ENCODE results near the gene BRMS1L. TPM values are rescaled to one million over a fixed set of nuclear protein-coding genes. Genes with fewer than 3 reads are reported as not detected.

BRMS1L gene
- total and polyA plus RNA-seq, 2 of the 13 experiments (the other 11 are each of a cell fraction or from before 2014, with no cell fraction given): 21.1 to 23.8 TPM

DNA sequence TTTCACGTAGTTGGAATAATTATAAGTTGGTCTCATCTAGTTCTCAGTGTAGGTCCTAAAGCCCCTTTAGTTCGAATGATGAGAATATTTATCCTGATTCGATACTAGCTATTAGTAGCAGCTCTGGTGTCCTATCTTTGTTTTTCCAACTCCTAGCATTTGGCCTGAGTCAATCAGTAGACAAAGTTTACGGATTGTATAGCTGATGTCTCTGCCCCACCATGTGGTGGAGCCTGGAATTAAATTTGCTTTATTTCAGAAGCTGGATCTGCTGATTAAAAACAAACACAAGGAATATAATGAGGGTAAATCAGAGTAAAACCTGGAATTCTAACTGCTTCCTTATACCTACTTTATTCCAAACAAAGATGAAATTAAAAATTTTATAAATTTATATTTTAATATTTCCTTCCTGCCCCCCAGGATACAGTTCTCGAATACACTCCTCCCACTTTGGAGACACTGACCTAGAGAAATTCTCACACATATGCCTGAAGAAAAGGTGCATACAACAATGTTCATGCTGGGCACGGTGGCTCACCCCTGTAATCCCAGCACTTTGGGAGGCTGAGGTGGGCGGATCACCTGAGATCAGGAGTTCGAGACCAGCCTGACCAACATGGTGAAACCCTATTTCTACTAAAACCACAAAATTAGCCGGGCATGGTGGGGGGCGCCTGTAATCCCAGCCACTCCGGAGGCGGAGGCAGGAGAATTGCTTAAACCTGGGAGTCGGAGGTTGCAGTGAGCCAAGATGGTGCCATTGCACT is 7.6 kb upstream of the BRMS1L start (continued):
- no peak for TF ChIP-seq DPF2 (CRISPR knock-in tag; IDR thresholded peaks at IDR 0.05; ENCODE audit: borderline replicate concordance, low read depth)
- TF ChIP-seq, protein P1, sequence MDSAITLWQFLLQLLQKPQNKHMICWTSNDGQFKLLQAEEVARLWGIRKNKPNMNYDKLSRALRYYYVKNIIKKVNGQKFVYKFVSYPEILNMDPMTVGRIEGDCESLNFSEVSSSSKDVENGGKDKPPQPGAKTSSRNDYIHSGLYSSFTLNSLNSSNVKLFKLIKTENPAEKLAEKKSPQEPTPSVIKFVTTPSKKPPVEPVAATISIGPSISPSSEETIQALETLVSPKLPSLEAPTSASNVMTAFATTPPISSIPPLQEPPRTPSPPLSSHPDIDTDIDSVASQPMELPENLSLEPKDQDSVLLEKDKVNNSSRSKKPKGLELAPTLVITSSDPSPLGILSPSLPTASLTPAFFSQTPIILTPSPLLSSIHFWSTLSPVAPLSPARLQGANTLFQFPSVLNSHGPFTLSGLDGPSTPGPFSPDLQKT (CRISPR knock-in tag; IDR thresholded peaks at IDR 0.05; ENCODE audit: borderline replicate concordance): no peak
- no peak for TF ChIP-seq NR2F6 (IDR thresholded peaks at IDR 0.05)
- TF ChIP-seq NR2F6 (CRISPR knock-in tag; IDR thresholded peaks at IDR 0.05): 0 out of 2 replicates have a peak, but pooled peaks have one; percentile 24
- TF ChIP-seq THAP11 (CRISPR knock-in tag; IDR thresholded peaks at IDR 0.05): peak; percentile 47; the same call in 1 of the 2 replicates
- TF ChIP-seq ZNF552 (CRISPR knock-in tag; IDR thresholded peaks at IDR 0.05; ENCODE audit: borderline replicate concordance): no peak
- TF ChIP-seq KAT8 (CRISPR knock-in tag; IDR thresholded peaks at IDR 0.05): peak; percentile 58; the same call in 1 of the 2 replicates
- TF ChIP-seq MTF1 (CRISPR knock-in tag; IDR thresholded peaks at IDR 0.05): no peak
- TF ChIP-seq, protein P2, sequence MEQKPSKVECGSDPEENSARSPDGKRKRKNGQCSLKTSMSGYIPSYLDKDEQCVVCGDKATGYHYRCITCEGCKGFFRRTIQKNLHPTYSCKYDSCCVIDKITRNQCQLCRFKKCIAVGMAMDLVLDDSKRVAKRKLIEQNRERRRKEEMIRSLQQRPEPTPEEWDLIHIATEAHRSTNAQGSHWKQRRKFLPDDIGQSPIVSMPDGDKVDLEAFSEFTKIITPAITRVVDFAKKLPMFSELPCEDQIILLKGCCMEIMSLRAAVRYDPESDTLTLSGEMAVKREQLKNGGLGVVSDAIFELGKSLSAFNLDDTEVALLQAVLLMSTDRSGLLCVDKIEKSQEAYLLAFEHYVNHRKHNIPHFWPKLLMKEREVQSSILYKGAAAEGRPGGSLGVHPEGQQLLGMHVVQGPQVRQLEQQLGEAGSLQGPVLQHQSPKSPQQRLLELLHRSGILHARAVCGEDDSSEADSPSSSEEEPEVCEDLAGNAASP (CRISPR knock-in tag; IDR thresholded peaks at IDR 0.05; ENCODE audit: borderline replicate concordance): peak; percentile 76
- TF ChIP-seq ZNF614 (CRISPR knock-in tag; IDR thresholded peaks at IDR 0.05; ENCODE audit: borderline replicate concordance): peak; percentile 81; the same call in 1 of the 2 replicates
- TF ChIP-seq ZNF225 (CRISPR knock-in tag; IDR thresholded peaks at IDR 0.05): no peak
- no peak for TF ChIP-seq MEIS1 (CRISPR knock-in tag; IDR thresholded peaks at IDR 0.05; ENCODE audit: borderline replicate concordance)
- TF ChIP-seq ZNF547 (CRISPR knock-in tag; IDR thresholded peaks at IDR 0.05): no peak
- TF ChIP-seq ZNF670 (CRISPR knock-in tag; IDR thresholded peaks at IDR 0.05; ENCODE audit: borderline replicate concordance): no peak
- TF ChIP-seq ZSCAN12 (CRISPR knock-in tag; IDR thresholded peaks at IDR 0.05): no peak
- TF ChIP-seq, protein P3, sequence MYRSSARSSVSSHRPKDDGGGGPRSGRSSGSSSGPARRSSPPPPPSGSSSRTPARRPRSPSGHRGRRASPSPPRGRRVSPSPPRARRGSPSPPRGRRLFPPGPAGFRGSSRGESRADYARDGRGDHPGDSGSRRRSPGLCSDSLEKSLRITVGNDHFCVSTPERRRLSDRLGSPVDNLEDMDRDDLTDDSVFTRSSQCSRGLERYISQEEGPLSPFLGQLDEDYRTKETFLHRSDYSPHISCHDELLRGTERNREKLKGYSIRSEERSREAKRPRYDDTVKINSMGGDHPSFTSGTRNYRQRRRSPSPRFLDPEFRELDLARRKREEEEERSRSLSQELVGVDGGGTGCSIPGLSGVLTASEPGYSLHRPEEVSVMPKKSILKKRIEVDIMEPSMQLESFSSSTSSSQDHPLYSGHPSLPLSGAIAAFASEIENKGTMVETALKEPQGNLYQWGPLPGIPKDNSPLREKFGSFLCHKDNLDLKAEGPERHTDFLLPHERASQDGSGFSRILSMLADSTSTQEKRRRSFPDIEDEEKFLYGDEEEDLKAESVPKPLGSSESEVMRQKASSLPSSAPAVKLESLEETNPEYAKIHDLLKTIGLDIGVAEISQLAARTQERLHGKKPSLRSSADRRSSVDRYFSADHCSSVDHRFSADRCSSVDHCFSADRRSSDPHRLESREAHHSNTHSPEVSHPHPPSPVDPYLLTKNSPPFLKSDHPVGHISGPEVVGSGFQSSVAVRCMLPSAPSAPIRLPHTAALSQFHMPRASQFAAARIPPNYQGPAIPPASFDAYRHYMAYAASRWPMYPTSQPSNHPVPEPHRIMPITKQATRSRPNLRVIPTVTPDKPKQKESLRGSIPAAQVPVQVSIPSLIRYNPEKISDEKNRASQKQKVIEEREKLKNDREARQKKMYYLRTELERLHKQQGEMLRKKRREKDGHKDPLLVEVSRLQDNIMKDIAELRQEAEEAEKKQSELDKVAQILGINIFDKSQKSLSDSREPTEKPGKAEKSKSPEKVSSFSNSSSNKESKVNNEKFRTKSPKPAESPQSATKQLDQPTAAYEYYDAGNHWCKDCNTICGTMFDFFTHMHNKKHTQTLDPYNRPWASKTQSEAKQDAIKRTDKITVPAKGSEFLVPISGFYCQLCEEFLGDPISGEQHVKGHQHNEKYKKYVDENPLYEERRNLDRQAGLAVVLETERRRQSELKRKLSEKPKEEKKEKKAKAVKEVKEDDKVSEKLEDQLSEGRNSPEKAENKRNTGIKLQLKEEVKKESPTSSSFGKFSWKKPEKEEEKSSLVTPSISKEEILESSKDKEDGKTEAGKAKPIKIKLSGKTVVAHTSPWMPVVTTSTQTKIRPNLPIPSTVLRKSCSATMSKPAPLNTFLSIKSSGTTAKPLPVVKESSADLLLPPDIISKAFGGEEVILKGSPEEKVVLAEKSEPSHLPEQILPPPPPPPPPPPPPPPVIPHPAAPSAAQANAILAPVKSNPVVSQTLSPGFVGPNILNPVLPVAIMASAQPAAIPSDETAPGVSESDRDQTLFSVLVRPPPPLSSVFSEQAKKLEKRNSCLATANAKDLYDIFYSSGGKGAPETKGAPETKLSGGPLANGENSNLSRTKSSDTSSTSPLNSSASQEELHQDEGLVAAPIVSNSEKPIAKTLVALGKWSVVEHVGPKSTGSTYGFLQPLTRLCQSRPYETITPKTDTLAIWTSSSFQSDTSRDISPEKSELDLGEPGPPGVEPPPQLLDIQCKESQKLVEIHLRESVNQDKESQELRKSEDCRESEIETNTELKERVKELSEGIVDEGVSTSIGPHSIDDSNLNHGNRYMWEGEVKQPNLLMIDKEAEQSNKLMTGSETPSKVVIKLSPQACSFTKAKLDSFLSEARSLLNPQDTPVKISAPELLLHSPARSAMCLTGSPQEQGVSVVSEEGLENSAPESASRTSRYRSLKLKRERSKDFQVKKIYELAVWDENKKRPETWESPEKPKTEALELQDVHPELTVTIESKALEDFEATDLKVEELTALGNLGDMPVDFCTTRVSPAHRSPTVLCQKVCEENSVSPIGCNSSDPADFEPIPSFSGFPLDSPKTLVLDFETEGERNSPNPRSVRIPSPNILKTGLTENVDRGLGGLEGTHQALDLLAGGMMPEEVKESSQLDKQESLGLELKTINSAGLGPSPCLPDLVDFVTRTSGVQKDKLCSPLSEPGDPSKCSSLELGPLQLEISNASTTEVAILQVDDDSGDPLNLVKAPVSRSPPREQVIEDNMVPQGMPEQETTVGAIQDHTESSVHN (CRISPR knock-in tag; IDR thresholded peaks at IDR 0.05): no peak
- no peak for TF ChIP-seq ZNF354B (CRISPR knock-in tag; IDR thresholded peaks at IDR 0.05)
- TF ChIP-seq GFI1 (CRISPR knock-in tag; IDR thresholded peaks at IDR 0.05; ENCODE audit: borderline replicate concordance): no peak
- 0 out of 2 replicates have a peak, but pooled peaks have one; percentile 21 for TF ChIP-seq STAT5B (CRISPR knock-in tag; IDR thresholded peaks at IDR 0.05)

All from HepG2 (cell line).